Right renal pelvis (tissue), 4 donors: ENCODE data around the gene CADPS. TPM values are rescaled to one million over a fixed set of nuclear protein-coding genes. Genes with fewer than 3 reads are reported as not detected.

Source experiments
- DNase-seq, 4 donors: peaks; one replicate each; pipeline ENCODE4 v3.0.0-alpha.2; 2013; ENCODE audit warnings: low read depth in 4 of 4, low spot score in 3 of 4, missing footprints in 1 of 4
- polyA plus RNA-seq, 4 donors: library from polyadenylated mRNA; unstranded; fragments of 120-200 nt; gene quantifications; one replicate each; pipeline ENCODE4 v1.2.1, GENCODE V29; 2013; ENCODE audit not compliant: insufficient read length in 4 of 4

Gene CADPS
- 1 to 10 TPM; 1.6 to 2.6 (median 1.9) TPM for polyA plus RNA-seq

DNA sequence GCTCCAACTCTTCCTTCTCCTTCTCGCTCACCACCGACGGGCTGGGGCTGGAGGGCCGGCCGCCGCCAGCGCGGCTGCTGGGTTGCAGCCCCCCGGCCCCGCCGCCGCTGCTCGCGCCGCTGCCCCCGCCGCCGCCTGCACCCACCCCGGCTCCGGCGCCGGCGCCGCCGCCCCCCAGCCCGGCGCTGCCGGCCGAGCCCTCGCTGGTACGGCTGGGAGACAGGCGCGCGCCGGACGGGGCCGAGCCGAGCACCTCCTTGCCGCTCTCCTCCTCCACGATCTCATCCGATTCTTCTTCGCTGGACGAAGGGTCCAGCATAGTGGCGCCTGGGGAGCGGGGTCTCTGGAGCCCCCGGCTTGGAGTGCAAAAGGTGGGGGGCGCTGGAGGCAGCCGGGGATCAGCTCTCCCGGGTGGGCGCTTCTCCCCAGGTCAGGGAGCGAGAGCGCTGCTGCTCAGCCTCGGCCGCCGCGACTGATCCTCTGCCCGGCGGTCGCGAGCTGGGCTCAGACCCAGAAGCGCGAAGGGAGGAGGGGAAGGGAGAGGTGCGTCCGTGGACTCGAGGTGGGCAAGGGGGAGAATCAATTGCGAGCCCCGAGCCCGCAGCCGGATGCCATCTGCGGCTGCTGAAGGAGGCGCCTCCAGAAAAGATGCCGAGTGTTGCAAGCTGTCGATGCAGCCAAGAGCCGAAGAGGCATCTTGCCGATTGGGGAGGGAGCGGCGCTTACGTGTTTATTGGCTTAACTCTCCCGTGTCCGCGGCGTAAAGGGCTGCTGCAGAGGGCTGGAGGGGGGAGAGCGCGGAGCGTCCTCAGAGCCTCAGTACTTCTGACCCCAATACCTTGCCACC lies at the start of gene CADPS:
Gene CADPS (minus strand): TSS at position 706 of the 847 bp plus-strand sequence. CDS start 387 bp downstream, at position 319.
- DNase-seq: no peak

- no peak for DNase-seq
These were observed 47.9 kb upstream of the CADPS start for GRCh38 chr3:62923066-62923465.

GRCh38 chr3:62922326-62922725 lies 47.1 kb upstream of the CADPS start:
- DNase-seq: no peak

GRCh38 chr3:62920466-62920784 lies 45.2 kb upstream of the CADPS start:
- DNase-seq: no peak

- no peak for DNase-seq
These were observed 44.7 kb upstream of the CADPS start for GRCh38 chr3:62919784-62920465.

DNA sequence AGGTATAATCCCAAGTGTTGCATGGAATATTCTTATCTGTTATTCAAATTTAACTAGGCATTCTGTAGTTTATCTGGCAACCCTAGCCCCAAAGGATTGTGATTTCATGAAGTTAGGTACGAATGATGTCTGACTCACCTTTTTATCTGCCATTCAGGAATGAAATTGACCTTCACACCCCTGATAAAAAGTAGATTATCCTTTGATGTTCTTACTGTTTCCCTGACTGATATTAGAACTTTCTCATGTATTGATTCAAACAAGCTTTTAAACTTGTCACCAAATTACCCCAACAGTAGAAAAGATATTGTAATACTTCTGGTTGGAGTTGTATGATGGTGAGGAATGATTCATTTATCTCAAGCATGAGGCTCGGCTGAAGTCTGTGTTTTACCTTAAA lies 43.6 kb upstream of the CADPS start:
- DNase-seq: no peak

- DNase-seq: no peak
These were observed 42.9 kb upstream of the CADPS start for GRCh38 chr3:62918131-62918530.

DNA sequence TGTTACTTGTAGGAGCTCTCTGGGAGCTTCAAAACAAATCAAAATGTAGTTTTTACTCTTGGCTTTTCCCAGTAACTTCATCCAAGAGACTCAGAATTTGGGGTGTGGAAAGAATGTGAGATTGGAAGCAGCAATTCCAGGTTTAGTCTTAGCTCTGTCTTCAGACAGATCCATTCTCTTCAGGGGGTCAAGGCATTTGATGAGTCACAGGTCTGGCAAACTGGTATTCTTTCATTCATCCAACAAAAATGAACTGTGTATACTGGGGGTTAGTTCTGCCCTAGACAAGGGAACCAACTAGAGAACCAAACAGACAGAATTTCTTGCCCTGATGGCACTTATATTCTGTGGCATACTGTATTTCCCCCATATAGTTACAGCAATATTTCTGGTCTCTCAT lies 36.3 kb upstream of the CADPS start:
- DNase-seq: no peak

DNA sequence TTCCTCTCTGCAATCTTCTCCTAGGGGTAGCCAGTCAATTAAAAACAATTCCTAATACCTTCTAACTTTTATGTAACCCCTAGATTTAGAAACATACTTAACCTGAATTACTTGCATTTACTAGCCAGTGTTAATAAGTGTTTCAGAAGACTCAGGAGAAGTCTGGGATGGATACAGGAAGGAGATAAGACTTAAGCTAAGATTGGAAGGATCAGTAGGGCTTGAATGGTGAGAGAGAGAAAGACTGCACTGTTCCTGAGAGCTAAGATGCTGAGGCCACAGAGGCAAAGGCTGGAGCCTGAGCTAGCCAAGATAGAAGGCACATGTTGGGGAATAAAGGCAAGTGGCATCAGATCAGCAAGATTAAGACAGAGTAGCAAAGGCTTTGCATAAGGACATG lies 30.1 kb upstream of the CADPS start:
- DNase-seq: no peak

- DNase-seq: no peak
These were observed 23.6 kb upstream of the CADPS start for GRCh38 chr3:62898530-62899496.

DNA sequence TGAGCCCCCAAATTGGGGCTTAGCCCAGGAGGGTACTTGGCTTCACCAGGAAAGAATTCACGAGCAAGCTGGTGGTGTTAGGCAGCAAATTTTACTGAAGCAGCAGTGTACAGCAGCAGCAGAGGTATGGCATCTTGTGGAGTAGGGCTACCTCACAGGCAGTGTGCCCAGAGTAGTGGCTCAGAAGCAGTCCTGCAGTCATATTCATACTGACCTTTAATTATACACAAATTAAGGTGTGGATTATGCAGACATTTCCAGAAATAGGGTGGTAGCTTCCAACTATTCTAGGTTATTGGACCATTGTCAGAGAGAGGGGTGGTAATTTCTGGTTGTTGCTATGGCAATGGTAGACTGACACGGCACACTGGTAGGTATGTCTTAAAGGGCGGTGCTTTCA lies 20.7 kb upstream of the CADPS start:
- DNase-seq: no peak

DNA sequence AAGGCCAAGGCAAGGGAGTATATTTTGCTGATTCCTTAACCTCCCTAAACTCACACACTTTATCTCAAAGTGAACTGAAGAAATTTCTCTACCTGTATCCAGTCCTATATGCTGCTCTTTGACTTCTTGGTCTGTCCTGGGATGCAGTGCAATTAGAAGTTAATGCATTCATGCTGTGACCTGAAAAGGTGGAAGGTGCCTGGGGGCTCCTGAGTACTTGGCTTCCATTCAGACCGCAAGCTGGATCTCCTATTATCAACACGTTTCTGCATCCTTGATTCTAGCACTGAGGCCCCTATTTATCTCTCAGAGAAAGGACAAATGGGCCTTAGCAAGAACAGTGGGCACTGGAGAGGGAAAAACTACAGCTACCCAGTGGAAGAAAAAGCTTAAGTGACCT lies 17.7 kb upstream of the CADPS start:
- DNase-seq: no peak

DNA sequence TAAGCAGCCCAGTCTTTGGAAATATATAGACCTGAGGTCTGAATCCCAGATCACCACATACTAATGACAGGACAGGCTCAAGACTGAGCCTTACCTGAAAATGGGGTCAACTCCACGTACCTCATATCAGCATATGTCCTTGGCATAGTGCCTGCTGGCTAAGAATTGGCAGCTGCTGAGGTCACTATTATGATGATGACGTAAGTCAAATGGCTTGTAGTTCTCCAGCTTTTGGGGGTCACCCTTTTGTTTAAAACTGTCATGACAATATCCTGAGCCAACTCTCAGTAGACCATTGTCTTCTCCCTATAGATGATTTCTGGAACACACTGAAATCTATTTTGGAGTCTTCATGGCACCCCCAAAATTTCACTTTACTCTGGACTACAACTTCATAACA lies 16.8 kb upstream of the CADPS start:
- no peak for DNase-seq

DNA sequence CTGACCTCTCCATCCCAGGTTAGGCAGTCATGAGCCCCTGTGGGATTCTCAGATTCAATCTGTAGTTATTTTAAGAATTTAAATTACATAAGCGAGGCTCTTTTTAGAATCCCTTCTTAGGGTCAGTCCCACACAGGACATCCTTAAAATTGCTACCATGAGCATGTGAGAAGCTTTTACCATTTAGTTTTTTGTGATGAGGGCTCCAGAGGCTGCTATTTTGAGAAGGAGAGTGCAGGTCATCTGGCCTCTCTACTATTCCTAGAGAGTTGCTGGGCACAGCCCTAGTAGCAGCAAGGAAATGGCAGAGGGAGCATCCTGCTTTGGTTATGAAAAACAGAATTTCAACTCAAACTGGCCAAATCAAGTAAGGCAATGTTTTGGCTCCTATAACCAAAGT lies 13.6 kb upstream of the CADPS start:
- DNase-seq: no peak

DNA sequence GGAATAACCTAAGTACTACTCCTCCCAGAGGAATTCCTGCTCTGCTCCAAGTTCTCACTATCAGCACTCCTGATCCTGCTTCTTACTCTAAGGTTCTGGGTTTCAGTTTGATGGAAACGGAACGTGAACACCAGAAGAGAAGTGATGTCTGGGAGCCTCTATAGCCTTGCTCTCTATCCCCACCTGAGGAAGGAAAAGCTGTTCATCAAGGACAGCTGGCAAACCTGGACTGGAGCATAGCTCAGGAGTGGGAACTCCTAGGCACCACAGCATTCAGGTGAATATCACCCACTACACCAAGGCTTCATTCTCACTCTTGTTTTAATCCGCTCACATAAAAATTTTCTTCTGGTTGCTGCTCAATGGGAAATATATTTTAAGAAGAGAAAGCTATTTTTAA lies 13.0 kb upstream of the CADPS start:
- no peak for DNase-seq

- no peak for DNase-seq
These were observed 9.9 kb upstream of the CADPS start for GRCh38 chr3:62885136-62885535.

- no peak for DNase-seq
These were observed 9.1 kb upstream of the CADPS start for GRCh38 chr3:62884096-62884870.

DNA sequence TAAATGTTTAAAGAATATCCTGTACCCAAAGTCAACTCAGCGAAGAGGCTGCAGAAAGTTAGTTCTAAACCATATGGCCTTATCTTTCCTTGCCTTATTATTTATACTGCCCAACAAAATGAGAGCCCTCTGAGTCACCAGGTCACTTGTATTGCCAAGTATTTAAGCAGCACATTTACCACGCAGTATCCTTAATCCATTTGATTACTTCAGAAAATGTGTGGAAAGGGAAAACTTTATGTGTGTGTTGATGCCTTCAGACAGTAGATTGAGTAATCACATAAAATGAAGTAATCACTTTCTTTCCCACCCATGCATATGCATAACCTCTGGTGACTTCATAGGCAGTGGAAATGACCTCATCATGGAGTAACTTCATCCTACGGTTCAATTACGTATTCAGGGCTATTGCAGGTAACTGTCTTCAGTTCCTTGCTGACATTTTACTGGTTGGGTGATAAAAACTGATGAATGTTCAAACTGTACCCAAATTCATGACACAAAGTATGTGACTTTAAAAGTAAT lies 7.5 kb upstream of the CADPS start:
- DNase-seq: no peak

GRCh38 chr3:62876064-62876463 lies 848 bp upstream of the CADPS start:
- DNase-seq: peak; percentile 44 to 72 (median 56)

GRCh38 chr3:62875558-62876002 lies 364 bp upstream of the CADPS start:
- no peak for DNase-seq
